WTC11 (cell line): ENCODE results near the gene TRMT10A.

ENCODE experiments used
- CREB1 ChIP-seq: sonication (generic); formaldehyde crosslinking; IDR thresholded peaks from 2 replicates; pipeline ENCODE4 v1.8.0; 2023; ENCODE audit warnings: mild to moderate bottlenecking, missing genetic modification reagents
- NFYB ChIP-seq: sonication (generic); formaldehyde crosslinking; conservative IDR thresholded peaks from 2 replicates; pipeline ENCODE4 v1.8.0; 2022; ENCODE audit warnings: low read depth, missing genetic modification reagents
- NR2C2 ChIP-seq: sonication (generic); formaldehyde crosslinking; IDR thresholded peaks from 2 replicates; pipeline ENCODE4 v1.8.0; 2022; ENCODE audit warnings: mild to moderate bottlenecking, missing genetic modification reagents
- NR3C1 ChIP-seq: sonication (generic); formaldehyde crosslinking; conservative IDR thresholded peaks from 2 replicates; pipeline ENCODE4 v1.8.1; 2023; ENCODE audit warnings: low read depth, mild to moderate bottlenecking, missing genetic modification reagents
- TCF7 ChIP-seq: sonication (generic); formaldehyde crosslinking; IDR thresholded peaks from 2 replicates; pipeline ENCODE4 v1.8.0; 2022; ENCODE audit warnings: mild to moderate bottlenecking, low read depth, missing genetic modification reagents, moderate library complexity
- TF ChIP-seq, protein P1 (sequence below): sonication (generic); formaldehyde crosslinking; IDR thresholded peaks from 2 replicates; pipeline ENCODE4 v1.8.0; 2022; ENCODE audit warnings: mild to moderate bottlenecking, missing genetic modification reagents
- TF ChIP-seq, protein P2 (sequence below): fragments of 200-600 bp; IDR thresholded peaks from 2 replicates; pipeline ENCODE4 v1.8.0; 2022; ENCODE audit warnings: antibody characterized with exemption
- TF ChIP-seq, protein P3 (sequence below): sonication (generic); formaldehyde crosslinking; IDR thresholded peaks from 2 replicates; pipeline ENCODE4 v1.8.0; 2022; ENCODE audit warnings: mild to moderate bottlenecking, missing genetic modification reagents
- TF ChIP-seq, protein P4 (sequence below): sonication (generic); formaldehyde crosslinking; IDR thresholded peaks from 2 replicates; pipeline ENCODE4 v1.8.1; 2022; ENCODE audit warnings: low read depth, missing genetic modification reagents, borderline replicate concordance

DNA sequence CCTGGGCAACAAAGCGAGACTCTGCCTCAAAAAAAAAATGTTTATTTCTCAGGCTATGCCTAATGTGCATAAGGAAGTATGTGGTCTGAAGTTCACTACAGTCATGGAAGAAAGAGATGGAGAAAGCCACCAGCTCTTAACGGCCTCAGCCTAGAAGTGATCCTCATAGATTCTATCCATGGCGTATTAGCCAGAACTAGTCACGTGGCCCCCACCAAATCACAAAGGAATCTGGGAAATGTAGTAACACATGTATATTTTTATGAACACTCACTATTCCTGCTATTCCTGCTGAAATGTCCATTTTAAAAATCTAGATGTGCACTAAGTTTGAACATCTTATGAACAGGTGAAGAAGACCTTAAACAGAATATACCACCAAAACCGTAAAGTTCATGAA is 44.6 kb upstream of the TRMT10A start:
- TF ChIP-seq NR3C1 (CRISPR knock-in tag), result no peak
- TF ChIP-seq, protein P1, sequence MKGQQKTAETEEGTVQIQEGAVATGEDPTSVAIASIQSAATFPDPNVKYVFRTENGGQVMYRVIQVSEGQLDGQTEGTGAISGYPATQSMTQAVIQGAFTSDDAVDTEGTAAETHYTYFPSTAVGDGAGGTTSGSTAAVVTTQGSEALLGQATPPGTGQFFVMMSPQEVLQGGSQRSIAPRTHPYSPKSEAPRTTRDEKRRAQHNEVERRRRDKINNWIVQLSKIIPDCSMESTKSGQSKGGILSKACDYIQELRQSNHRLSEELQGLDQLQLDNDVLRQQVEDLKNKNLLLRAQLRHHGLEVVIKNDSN (CRISPR knock-in tag), result no peak
- no peak for TF ChIP-seq NR2C2 (CRISPR knock-in tag)
- TF ChIP-seq CREB1 (CRISPR knock-in tag), result no peak
- TF ChIP-seq, protein P2, sequence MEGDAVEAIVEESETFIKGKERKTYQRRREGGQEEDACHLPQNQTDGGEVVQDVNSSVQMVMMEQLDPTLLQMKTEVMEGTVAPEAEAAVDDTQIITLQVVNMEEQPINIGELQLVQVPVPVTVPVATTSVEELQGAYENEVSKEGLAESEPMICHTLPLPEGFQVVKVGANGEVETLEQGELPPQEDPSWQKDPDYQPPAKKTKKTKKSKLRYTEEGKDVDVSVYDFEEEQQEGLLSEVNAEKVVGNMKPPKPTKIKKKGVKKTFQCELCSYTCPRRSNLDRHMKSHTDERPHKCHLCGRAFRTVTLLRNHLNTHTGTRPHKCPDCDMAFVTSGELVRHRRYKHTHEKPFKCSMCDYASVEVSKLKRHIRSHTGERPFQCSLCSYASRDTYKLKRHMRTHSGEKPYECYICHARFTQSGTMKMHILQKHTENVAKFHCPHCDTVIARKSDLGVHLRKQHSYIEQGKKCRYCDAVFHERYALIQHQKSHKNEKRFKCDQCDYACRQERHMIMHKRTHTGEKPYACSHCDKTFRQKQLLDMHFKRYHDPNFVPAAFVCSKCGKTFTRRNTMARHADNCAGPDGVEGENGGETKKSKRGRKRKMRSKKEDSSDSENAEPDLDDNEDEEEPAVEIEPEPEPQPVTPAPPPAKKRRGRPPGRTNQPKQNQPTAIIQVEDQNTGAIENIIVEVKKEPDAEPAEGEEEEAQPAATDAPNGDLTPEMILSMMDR, result no peak
- TF ChIP-seq, protein P3, sequence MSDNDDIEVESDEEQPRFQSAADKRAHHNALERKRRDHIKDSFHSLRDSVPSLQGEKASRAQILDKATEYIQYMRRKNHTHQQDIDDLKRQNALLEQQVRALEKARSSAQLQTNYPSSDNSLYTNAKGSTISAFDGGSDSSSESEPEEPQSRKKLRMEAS, result no peak
- no peak for TF ChIP-seq NFYB (CRISPR knock-in tag)
- TF ChIP-seq, protein P4, sequence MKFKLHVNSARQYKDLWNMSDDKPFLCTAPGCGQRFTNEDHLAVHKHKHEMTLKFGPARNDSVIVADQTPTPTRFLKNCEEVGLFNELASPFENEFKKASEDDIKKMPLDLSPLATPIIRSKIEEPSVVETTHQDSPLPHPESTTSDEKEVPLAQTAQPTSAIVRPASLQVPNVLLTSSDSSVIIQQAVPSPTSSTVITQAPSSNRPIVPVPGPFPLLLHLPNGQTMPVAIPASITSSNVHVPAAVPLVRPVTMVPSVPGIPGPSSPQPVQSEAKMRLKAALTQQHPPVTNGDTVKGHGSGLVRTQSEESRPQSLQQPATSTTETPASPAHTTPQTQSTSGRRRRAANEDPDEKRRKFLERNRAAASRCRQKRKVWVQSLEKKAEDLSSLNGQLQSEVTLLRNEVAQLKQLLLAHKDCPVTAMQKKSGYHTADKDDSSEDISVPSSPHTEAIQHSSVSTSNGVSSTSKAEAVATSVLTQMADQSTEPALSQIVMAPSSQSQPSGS, result no peak
- TF ChIP-seq TCF7 (CRISPR knock-in tag), result no peak
